H9 (cell line): Measurements from ENCODE around the gene NLGN4X. TPM values are rescaled to one million over a fixed set of nuclear protein-coding genes. Genes with fewer than 3 reads are reported as not detected.

Experiments used
- DNase-seq: peaks from one replicate; pipeline ENCODE4 v3.0.0-alpha.2; 2017
- H2AFZ ChIP-seq: one replicate; pipeline ENCODE4 v1.6.1; 2013; ENCODE audit warnings: mild to moderate bottlenecking, low read length, control low read depth, moderate library complexity
- H2AK5ac ChIP-seq: 2 replicates; pipeline ENCODE4 v1.6.1; 2013; ENCODE audit warnings: low read length, control low read depth, mixed read lengths; ENCODE audit not compliant: insufficient read length
- H2BK120ac ChIP-seq: one replicate; pipeline ENCODE4 v1.6.1; 2013; ENCODE audit warnings: low read depth, mild to moderate bottlenecking, low read length, control low read depth, inconsistent platforms; ENCODE audit not compliant: poor library complexity, severe bottlenecking
- H2BK12ac ChIP-seq: 2 replicates; pipeline ENCODE4 v1.6.1; 2013; ENCODE audit warnings: low read length, control low read depth, mixed read lengths, low read depth; ENCODE audit not compliant: insufficient read length
- H2BK15ac ChIP-seq: 2 replicates; pipeline ENCODE4 v1.6.1; 2013; ENCODE audit warnings: low read depth, low read length, control low read depth
- H2BK20ac ChIP-seq: one replicate; pipeline ENCODE4 v1.6.1; 2013; ENCODE audit warnings: low read depth, mild to moderate bottlenecking, low read length, control low read depth, inconsistent platforms; ENCODE audit not compliant: poor library complexity, severe bottlenecking
- H2BK5ac ChIP-seq: 2 replicates; pipeline ENCODE4 v1.6.1; 2013; ENCODE audit warnings: low read length, control low read depth, mixed read lengths; ENCODE audit not compliant: insufficient read length
- H3K14ac ChIP-seq: 2 replicates; pipeline ENCODE4 v1.6.1; 2013; ENCODE audit warnings: low read length, control low read depth; ENCODE audit not compliant: insufficient read depth
- H3K18ac ChIP-seq: 2 replicates; pipeline ENCODE4 v1.6.1; 2013; ENCODE audit warnings: low read depth, mild to moderate bottlenecking, mixed read lengths, low read length, control low read depth; ENCODE audit not compliant: insufficient read length
- H3K23ac ChIP-seq: 2 replicates; pipeline ENCODE4 v1.6.1; 2013; ENCODE audit warnings: low read length, control low read depth, mixed read lengths, low read depth; ENCODE audit not compliant: insufficient read length
- H3K23me2 ChIP-seq: 2 replicates; pipeline ENCODE4 v1.6.1; 2013; ENCODE audit warnings: low read depth, mild to moderate bottlenecking, mixed read lengths, low read length, control low read depth; ENCODE audit not compliant: insufficient read length, poor library complexity, severe bottlenecking
- H3K27ac ChIP-seq: 2 replicates; pipeline ENCODE4 v1.5.1; 2013; ENCODE audit warnings: low read length, control low read depth, mixed read lengths, low read depth; ENCODE audit not compliant: insufficient read length
- H3K27me3 ChIP-seq: 2 replicates; pipeline ENCODE4 v1.6.1; 2013; ENCODE audit warnings: low read length, control low read depth, inconsistent platforms; ENCODE audit not compliant: insufficient read depth
- H3K4ac ChIP-seq: 2 replicates; pipeline ENCODE4 v1.6.1; 2013; ENCODE audit warnings: low read depth, mild to moderate bottlenecking, control low read depth, inconsistent platforms, low read length, moderate library complexity
- H3K4me1 ChIP-seq: 2 replicates; pipeline ENCODE4 v1.6.1; 2013; ENCODE audit warnings: low read length, control low read depth, inconsistent platforms; ENCODE audit not compliant: insufficient read depth
- H3K4me2 ChIP-seq: 2 replicates; pipeline ENCODE4 v1.6.1; 2013; ENCODE audit warnings: low read length, control low read depth, mixed read lengths; ENCODE audit not compliant: insufficient read length, insufficient read depth
- H3K56ac ChIP-seq: 2 replicates; pipeline ENCODE4 v1.6.1; 2013; ENCODE audit warnings: low read depth, mild to moderate bottlenecking, mixed read lengths, low read length, control low read depth; ENCODE audit not compliant: insufficient read length
- H3K79me1 ChIP-seq: 2 replicates; pipeline ENCODE4 v1.6.1; 2013; ENCODE audit warnings: low read depth, mild to moderate bottlenecking, moderate library complexity, low read length, control low read depth, inconsistent platforms; ENCODE audit not compliant: insufficient read depth, poor library complexity, severe bottlenecking
- H3K79me2 ChIP-seq: 2 replicates; pipeline ENCODE4 v1.6.1; 2013; ENCODE audit warnings: low read length, control low read depth, inconsistent platforms; ENCODE audit not compliant: insufficient read depth
- H3K9ac ChIP-seq: 2 replicates; pipeline ENCODE4 v1.6.1; 2013; ENCODE audit warnings: low read length, control low read depth, mixed read lengths; ENCODE audit not compliant: insufficient read length; ENCODE audit errors: extremely low read depth
- H3K9me3 ChIP-seq: one replicate; pipeline ENCODE4 v1.6.1; 2013; ENCODE audit warnings: low read depth, low read length, inconsistent platforms; ENCODE audit not compliant: control insufficient read depth
- H3T11ph ChIP-seq: one replicate; pipeline ENCODE4 v1.6.1; 2013; ENCODE audit warnings: mild to moderate bottlenecking, low read length, control low read depth, inconsistent platforms
- H4K20me1 ChIP-seq: one replicate; pipeline ENCODE4 v1.6.1; 2013; ENCODE audit not compliant: control insufficient read depth, insufficient read length, insufficient read depth
- H4K5ac ChIP-seq: 2 replicates; pipeline ENCODE4 v1.6.1; 2013; ENCODE audit warnings: low read depth, mild to moderate bottlenecking, mixed read lengths, low read length, control low read depth; ENCODE audit not compliant: insufficient read length
- H4K8ac ChIP-seq: replicated peaks from 2 replicates; pipeline ENCODE4 v1.6.1; 2013; ENCODE audit warnings: low read length, control low read depth, mixed read lengths, low read depth; ENCODE audit not compliant: insufficient read length
- H4K91ac ChIP-seq: 2 replicates; pipeline ENCODE4 v1.6.1; 2013; ENCODE audit warnings: low read depth, mild to moderate bottlenecking, moderate library complexity, mixed read lengths, low read length, control low read depth; ENCODE audit not compliant: insufficient read length
- H3K27ac Mint-ChIP-seq, 3 experiments: 2 replicates in 2 of 3; 3 replicates in 1 of 3; pipeline ENCODE4 v1.8.0; 2020 to 2021; ENCODE audit warnings: mixed read lengths in 3 of 3, mild to moderate bottlenecking in 1 of 3, moderate library complexity in 1 of 3
- H3K27me3 Mint-ChIP-seq: 2 replicates; pipeline ENCODE4 v1.8.0; 2021; ENCODE audit warnings: low read depth, mild to moderate bottlenecking, moderate library complexity, mixed read lengths
- H3K36me3 Mint-ChIP-seq, 3 experiments: 2 replicates in 2 of 3; 3 replicates in 1 of 3; pipeline ENCODE4 v1.8.0; 2020 to 2021; ENCODE audit warnings: low read depth in 3 of 3, mixed read lengths in 3 of 3; ENCODE audit not compliant: insufficient read depth in 1 of 3
- H3K4me1 Mint-ChIP-seq, 2 experiments: 2 replicates each; pipeline ENCODE4 v1.8.0; 2020; ENCODE audit warnings: mixed read lengths in 2 of 2
- H3K4me3 Mint-ChIP-seq, 2 experiments: 2 replicates in 1 of 2; 3 replicates in 1 of 2; pipeline ENCODE4 v1.8.0; 2020 to 2021; ENCODE audit warnings: mild to moderate bottlenecking in 2 of 2, mixed read lengths in 2 of 2, moderate library complexity in 1 of 2
- H3K9me3 Mint-ChIP-seq, 2 experiments: 2 replicates in 1 of 2; 3 replicates in 1 of 2; pipeline ENCODE4 v1.8.0; 2020; ENCODE audit warnings: mild to moderate bottlenecking in 2 of 2, mixed read lengths in 2 of 2, moderate library complexity in 1 of 2
- total RNA-seq: library from RNA; stranded (reverse); gene quantifications from 2 replicates; pipeline ENCODE4 v1.2.1, GENCODE V29; 2021
- TF ChIP-seq, protein P1 (sequence below): fragments of 200-600 bp; sonication (generic); conservative IDR thresholded peaks from 3 replicates; pipeline ENCODE4 v1.8.0; 2021; ENCODE audit warnings: antibody characterized with exemption, mild to moderate bottlenecking

NLGN4X gene
- total RNA-seq, 1 experiment from 2014 or later, result 111 TPM

DNA sequence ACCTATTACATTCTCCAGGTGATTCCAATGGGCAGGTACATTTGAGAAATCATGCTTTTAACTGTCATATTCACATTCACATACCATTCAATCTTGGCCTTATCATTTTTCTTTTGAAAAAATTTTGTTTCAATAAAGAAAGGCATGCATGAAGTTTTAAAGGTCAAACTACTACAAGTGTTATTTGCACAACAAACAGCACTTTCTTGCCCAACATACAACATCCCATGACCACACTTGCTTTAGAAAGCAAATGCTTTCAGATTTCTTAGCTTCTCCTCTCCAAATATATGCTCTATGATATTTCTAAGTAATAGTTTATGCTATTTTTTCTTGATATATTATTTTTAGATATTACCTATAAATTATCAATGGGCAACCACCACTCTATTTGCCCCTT lies 58.2 kb downstream of the NLGN4X start:
- H3K4me1 Mint-ChIP-seq, result peaks cover 37 to 41% of the 10 kb centered on the region in 2 experiments
- Histone ChIP-seq H2BK12ac (no peak overlapping the region), H3K4me1 (no peaks in the 10 kb centered on the region; the same call in 1 of the 2 replicates), H3K9me3 (no peaks in the 10 kb centered on the region), H3K27me3 (no peaks in the 10 kb centered on the region), H4K20me1 (no peaks in the 10 kb centered on the region), H2AFZ (no peak overlapping the region), H3K23me2 (no peaks in the 10 kb centered on the region), H4K91ac (no peak overlapping the region), H3K23ac (no peak overlapping the region), H2BK20ac (no peak overlapping the region), H2BK5ac (no peak overlapping the region), H3T11ph (no peak overlapping the region), H3K79me2 (peaks cover 52% of the 10 kb centered on the region; the same call in 1 of the 2 replicates), H4K5ac (no peak overlapping the region), H3K4me2 (no peak overlapping the region), H3K18ac (no peak overlapping the region), H3K27ac (no peak overlapping the region), H3K4ac (no peak overlapping the region), H2AK5ac (no peak overlapping the region), H3K9ac (no peak overlapping the region), H2BK120ac (no peak overlapping the region), H2BK15ac (no peak overlapping the region), H3K56ac (no peak overlapping the region), H3K14ac (no peak overlapping the region), H3K79me1 (peaks cover 6% of the 10 kb centered on the region), H4K8ac (no peak overlapping the region)
- no peaks in the 10 kb centered on the region for H3K9me3 Mint-ChIP-seq
- H3K36me3 Mint-ChIP-seq, result peaks cover 7 to 24% (median 13%) of the 10 kb centered on the region in 3 experiments; a peak in 6 of 7 replicates
- no peaks in the 10 kb centered on the region for H3K27me3 Mint-ChIP-seq
- no peak overlapping the region; a peak in 3 of 7 replicates for H3K27ac Mint-ChIP-seq
- DNase-seq, result no peak
- H3K4me3 Mint-ChIP-seq, result no peak overlapping the region
- TF ChIP-seq, protein P1, sequence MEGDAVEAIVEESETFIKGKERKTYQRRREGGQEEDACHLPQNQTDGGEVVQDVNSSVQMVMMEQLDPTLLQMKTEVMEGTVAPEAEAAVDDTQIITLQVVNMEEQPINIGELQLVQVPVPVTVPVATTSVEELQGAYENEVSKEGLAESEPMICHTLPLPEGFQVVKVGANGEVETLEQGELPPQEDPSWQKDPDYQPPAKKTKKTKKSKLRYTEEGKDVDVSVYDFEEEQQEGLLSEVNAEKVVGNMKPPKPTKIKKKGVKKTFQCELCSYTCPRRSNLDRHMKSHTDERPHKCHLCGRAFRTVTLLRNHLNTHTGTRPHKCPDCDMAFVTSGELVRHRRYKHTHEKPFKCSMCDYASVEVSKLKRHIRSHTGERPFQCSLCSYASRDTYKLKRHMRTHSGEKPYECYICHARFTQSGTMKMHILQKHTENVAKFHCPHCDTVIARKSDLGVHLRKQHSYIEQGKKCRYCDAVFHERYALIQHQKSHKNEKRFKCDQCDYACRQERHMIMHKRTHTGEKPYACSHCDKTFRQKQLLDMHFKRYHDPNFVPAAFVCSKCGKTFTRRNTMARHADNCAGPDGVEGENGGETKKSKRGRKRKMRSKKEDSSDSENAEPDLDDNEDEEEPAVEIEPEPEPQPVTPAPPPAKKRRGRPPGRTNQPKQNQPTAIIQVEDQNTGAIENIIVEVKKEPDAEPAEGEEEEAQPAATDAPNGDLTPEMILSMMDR, result no peak
